Bronchial epithelial cell (primary cell): Measurements from ENCODE around the gene KIF21B. TPM values are rescaled to one million over a fixed set of nuclear protein-coding genes. Genes with fewer than 3 reads are reported as not detected.

Experiments used
- DNase-seq: peaks from one replicate; pipeline ENCODE4 v3.0.0-alpha.2; 2010; ENCODE audit warnings: low read depth
- FAIRE-seq: peaks from 2 replicates; lab custom pipeline; 2011; peaks lifted over from hg19 to GRCh38; lab: Jason Lieb, UNC
- H3K27me3 ChIP-seq: 2 replicates; pipeline ENCODE4 v1.5.1; 2011; ENCODE audit warnings: low read length; ENCODE audit not compliant: control insufficient read depth, insufficient read depth
- H3K36me3 ChIP-seq: 2 replicates; pipeline ENCODE4 v1.5.1; 2011; ENCODE audit warnings: low read length; ENCODE audit not compliant: control insufficient read depth, insufficient read depth
- H3K4me3 ChIP-seq: 2 replicates; pipeline ENCODE4 v1.5.1; 2011; ENCODE audit warnings: mild to moderate bottlenecking, low read depth, low read length, control low read depth
- total RNA-seq: library from RNA; depleted of rRNA; stranded (reverse); fragments of >200 nt; gene quantifications from 2 replicates; pipeline ENCODE4 v1.2.1, GENCODE V29; 2014
- TF ChIP-seq, protein P1 (sequence below): IDR thresholded peaks from 2 replicates; pipeline ENCODE4 v1.5.1; 2011; ENCODE audit warnings: mild to moderate bottlenecking, moderate library complexity, low read length, control low read depth, inconsistent platforms; ENCODE audit not compliant: insufficient read depth, severe bottlenecking

KIF21B gene
- total RNA-seq, 1 donor from 2014 or later: 4.2 TPM

DNA sequence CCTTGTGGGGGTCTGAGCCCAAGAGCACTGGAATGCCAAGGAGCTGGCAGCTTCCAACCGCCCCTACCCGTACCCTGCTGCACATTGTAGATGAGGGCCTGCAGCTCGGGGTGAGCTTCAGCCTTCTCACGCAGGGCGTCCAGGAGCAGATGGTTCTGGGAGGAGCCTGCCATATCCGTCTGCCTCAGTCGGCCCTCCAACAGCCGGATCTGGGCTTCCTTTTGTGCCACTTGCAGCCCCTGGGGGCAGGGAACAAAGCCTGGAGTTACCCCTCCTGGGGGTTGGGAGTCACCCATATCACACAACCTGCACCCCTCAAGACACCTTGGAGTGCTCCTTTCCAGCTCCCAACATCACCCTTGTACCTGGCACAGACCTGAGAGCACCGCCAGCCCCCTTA, 34.8 kb downstream of the KIF21B start:
- FAIRE-seq: no peak
- DNase-seq: no peak
- peaks cover 4% of the 10 kb centered on the region for H3K36me3 ChIP-seq
- H3K27me3 ChIP-seq: no peaks in the 10 kb centered on the region
- TF ChIP-seq, protein P1, sequence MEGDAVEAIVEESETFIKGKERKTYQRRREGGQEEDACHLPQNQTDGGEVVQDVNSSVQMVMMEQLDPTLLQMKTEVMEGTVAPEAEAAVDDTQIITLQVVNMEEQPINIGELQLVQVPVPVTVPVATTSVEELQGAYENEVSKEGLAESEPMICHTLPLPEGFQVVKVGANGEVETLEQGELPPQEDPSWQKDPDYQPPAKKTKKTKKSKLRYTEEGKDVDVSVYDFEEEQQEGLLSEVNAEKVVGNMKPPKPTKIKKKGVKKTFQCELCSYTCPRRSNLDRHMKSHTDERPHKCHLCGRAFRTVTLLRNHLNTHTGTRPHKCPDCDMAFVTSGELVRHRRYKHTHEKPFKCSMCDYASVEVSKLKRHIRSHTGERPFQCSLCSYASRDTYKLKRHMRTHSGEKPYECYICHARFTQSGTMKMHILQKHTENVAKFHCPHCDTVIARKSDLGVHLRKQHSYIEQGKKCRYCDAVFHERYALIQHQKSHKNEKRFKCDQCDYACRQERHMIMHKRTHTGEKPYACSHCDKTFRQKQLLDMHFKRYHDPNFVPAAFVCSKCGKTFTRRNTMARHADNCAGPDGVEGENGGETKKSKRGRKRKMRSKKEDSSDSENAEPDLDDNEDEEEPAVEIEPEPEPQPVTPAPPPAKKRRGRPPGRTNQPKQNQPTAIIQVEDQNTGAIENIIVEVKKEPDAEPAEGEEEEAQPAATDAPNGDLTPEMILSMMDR: no peak
- H3K4me3 ChIP-seq: no peak overlapping the region

DNA sequence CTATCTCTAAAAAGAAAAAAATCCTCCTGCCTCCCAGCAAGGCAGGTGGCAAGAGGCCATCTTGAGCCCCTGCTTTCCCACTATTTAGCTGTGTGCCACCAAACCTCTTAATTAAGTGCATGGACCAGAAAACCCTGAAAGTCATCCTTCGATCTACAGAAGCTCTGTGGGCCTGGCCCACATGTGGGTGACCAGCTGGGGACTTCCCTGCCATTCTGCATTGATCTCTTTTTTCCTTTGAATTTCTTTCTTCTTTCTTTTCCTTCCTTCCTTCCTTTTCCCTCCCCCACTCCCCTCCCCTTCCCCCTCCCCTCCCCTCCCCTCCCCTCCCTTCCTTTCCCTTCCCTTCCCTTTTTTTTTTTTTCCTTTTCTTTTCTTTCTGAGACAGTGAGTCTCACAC, 38.0 kb downstream of the KIF21B start:
- DNase-seq (no peak), FAIRE-seq (no peak)
- peaks cover 3% of the 10 kb centered on the region for H3K36me3 ChIP-seq
- TF ChIP-seq, protein P1: no peak
- H3K4me3 ChIP-seq: no peak overlapping the region
- H3K27me3 ChIP-seq: no peaks in the 10 kb centered on the region

DNA sequence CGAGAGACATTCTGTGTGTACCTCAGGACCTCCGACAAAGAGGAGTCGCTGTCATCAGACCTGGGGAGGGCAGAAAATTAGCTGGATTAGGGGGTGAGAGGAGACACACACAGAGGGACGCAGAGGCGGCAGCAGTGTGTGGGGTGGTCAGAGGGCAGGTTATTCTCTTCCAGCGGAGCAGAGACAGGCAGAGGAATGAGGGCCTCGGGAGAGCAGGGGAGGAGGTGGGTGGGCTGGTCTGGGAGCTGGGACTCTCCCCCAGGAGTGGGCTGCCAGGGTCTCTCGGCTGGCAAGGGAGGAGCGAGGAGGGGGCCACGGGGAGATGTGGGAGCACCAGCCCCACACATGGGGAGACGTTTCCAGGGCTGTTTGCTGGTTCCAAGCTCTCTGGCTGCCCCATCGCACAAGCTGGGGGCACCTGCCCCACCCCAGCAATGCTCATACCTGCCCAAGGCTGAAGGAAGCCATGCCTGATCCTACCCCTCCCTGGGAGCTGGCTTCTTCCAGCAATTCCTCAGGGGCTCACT, 40.4 kb downstream of the KIF21B start:
- DNase-seq (no peak), FAIRE-seq (no peak)
- Histone ChIP-seq H3K36me3 (no peaks in the 10 kb centered on the region), H3K4me3 (no peak overlapping the region), H3K27me3 (no peaks in the 10 kb centered on the region)
- TF ChIP-seq, protein P1: no peak

DNA sequence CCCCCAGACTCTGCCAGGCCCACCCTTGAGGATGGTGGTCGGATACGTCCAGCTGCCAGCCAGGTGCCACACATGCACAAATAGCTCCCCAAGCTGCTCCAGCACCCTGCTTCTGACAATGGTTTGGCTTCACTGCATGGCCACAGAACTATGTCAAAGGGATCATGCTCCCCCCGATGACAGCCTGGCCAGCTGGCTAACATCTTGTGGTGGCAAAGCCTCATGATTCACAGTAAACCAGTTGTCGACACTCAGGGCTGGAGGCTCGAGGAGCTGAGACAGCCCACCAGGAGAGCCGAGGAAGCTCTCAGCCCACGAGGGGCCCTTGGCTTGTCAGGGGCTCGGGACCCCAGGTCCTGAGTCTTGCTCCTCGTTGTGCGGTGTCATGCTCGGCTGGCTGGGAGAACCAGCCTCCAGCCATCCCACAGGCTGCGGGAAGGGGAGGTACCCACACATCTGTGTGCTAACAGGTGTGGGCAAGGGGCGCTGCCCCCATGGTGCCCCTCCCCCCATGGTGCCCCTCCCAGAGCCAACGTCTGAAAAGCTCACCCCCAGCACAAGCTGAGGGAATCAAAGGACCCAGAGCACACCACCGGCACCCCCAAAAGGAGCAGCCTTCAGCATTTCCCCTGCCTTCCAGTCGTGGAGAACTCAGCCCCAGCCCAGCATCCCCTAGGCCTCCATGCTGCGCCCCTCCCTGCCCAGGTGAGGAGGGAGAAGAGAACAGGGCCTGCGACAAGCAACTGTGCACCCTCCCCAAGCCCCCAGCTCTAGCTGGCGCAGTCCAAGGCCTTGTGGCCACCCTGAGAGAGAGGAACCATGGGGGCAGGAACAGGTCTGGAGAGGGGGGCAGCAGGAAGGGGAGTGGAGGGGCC, 41.2 kb downstream of the KIF21B start:
- DNase-seq (no peak), FAIRE-seq (no peak)
- TF ChIP-seq, protein P1: no peak
- Histone ChIP-seq H3K4me3 (no peak overlapping the region), H3K27me3 (no peaks in the 10 kb centered on the region), H3K36me3 (no peaks in the 10 kb centered on the region)

DNA sequence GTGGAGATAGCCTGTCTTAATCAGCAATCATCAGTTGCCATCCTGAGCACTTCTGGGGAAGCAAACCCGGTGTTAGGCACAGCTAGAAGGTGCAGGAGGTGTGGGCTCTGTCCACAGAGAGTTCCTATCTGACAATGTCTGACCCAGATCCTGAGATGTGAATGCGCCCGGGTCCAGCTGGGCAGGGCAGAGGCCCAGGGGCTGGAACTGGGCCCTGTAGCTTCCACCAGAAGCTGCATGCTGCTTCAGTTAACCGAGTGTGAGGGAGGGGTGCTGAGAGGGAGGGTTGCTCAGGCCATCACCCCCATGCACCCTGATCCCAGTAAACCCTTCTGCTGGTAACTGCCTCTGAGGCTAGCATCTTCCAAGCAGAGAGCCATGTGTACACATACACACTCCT, 42.2 kb downstream of the KIF21B start:
- no peak for FAIRE-seq
- TF ChIP-seq, protein P1: no peak
- peaks cover 2% of the 10 kb centered on the region for H3K36me3 ChIP-seq

DNA sequence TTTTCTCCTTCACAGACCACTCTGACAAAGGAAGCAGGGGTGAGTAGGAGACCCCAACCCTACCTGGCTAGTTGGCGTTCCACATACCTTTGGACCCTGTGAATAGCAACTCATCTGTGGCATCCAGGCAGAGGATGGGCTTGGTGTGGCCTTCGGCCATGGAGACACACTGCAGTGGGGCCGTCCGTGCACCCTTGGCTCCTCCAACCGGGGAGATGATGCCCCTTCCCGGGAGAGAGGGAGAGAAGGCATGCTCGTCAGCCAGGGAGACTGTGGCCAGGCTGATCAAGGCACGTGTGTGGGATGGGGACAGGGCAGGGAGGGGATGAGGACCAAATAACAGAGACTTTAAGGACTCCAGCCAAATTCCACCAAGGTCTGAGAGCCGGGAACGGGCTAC, 42.6 kb downstream of the KIF21B start:
- no peaks in the 10 kb centered on the region for H3K27me3 ChIP-seq
- no peak for FAIRE-seq

More for the DNA sequence above, 42.2 kb downstream of the KIF21B start:
- no peaks in the 10 kb centered on the region for H3K27me3 ChIP-seq
- no peak for DNase-seq
- H3K4me3 ChIP-seq: no peak overlapping the region

More for the DNA sequence above, 42.6 kb downstream of the KIF21B start:
- DNase-seq: no peak
- TF ChIP-seq, protein P1: no peak
- Histone ChIP-seq H3K4me3 (no peak overlapping the region), H3K36me3 (peaks cover 2% of the 10 kb centered on the region)
